ENCODE data around the gene ZDHHC9.

The ZDHHC9 gene

DNA sequence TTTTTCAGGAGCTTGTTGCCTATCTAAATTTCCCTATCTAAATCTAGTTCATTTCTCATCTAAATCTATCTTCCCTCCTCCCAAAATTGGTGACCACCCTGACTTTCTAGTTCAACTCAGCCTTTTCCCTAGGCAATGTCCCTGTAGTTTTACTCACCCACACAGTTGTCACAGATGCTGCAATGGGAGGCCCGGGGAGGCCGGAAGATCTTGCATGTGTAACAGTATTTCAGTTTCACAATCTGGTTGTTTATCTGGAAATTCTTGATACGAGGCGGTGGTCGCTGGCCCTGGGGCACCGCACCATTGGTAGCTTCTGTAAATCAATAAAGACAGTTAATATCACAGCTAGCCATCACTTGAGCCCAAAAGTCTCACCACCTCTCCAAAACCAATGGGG is 20.2 kb downstream of the ZDHHC9 start:
- Histone ChIP-seq H3K27ac (ENCODE audit: poor library complexity, severe bottlenecking) (no peak overlapping the region), H3K9me3 (ENCODE audit: severe bottlenecking) (no peaks in the 10 kb centered on the region), H3K4me3 (ENCODE audit: severe bottlenecking) (no peak overlapping the region), H3K4me1 (ENCODE audit: insufficient read depth, poor library complexity, severe bottlenecking) (no peaks in the 10 kb centered on the region), H3K27me3 (ENCODE audit: insufficient read depth, poor library complexity, severe bottlenecking) (no peaks in the 10 kb centered on the region), H3K36me3 (ENCODE audit: low read depth) (peaks cover 19% of the 10 kb centered on the region)
- ATAC-seq (ENCODE audit: low read depth) (no peak), DNase-seq (ENCODE audit: low spot score) (no peak)
- TF ChIP-seq CTCF (IDR thresholded peaks at IDR 0.05; ENCODE audit: poor library complexity, severe bottlenecking) = peak; percentile 23

- Histone ChIP-seq H3K4me1 (ENCODE audit: insufficient read depth, poor library complexity, severe bottlenecking) (no peaks in the 10 kb centered on the region), H3K27me3 (ENCODE audit: insufficient read depth, poor library complexity, severe bottlenecking) (no peaks in the 10 kb centered on the region), H3K27ac (ENCODE audit: poor library complexity, severe bottlenecking) (no peak overlapping the region), H3K36me3 (ENCODE audit: low read depth) (peaks cover 19% of the 10 kb centered on the region), H3K9me3 (ENCODE audit: severe bottlenecking) (no peaks in the 10 kb centered on the region), H3K4me3 (ENCODE audit: severe bottlenecking) (no peak overlapping the region)
- DNase-seq (ENCODE audit: low spot score) (no peak), ATAC-seq (ENCODE audit: low read depth) (no peak; the same call in 2 of the 3 replicates)
- TF ChIP-seq CTCF (IDR thresholded peaks at IDR 0.05; ENCODE audit: poor library complexity, severe bottlenecking) = peak; percentile 34
Measured at GRCh38 chrX:129823115-129823514, 20.6 kb downstream of the ZDHHC9 start.

DNA sequence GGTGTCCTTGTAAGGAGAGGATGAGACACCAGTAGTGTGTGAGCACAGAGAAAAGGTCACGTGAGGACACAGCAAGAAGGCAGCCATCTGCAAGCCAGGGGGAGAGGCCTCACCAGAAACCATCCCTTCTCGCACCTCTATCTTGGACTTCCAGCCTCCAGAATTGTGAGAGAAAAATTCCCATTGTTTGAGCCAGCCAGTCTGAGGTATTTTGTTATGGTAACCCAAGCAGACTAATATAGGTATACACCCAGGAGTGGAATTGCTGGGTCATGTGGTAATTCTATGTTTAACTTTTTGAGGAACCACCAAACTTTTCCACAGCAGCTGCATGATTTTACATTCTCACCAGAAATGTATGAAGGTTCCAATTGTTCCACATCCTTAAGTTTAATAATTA is 25.6 kb downstream of the ZDHHC9 start:
- no peak for DNase-seq (ENCODE audit: low spot score)
- Histone ChIP-seq H3K27me3 (ENCODE audit: insufficient read depth, poor library complexity, severe bottlenecking) (no peaks in the 10 kb centered on the region), H3K4me1 (ENCODE audit: insufficient read depth, poor library complexity, severe bottlenecking) (no peaks in the 10 kb centered on the region), H3K4me3 (ENCODE audit: severe bottlenecking) (no peak overlapping the region), H3K9me3 (ENCODE audit: severe bottlenecking) (no peaks in the 10 kb centered on the region), H3K36me3 (ENCODE audit: low read depth) (peaks cover 8% of the 10 kb centered on the region), H3K27ac (ENCODE audit: poor library complexity, severe bottlenecking) (no peak overlapping the region)
- TF ChIP-seq CTCF (IDR thresholded peaks at IDR 0.05; ENCODE audit: poor library complexity, severe bottlenecking) = no peak
- ATAC-seq (ENCODE audit: low read depth) = no peak

DNA sequence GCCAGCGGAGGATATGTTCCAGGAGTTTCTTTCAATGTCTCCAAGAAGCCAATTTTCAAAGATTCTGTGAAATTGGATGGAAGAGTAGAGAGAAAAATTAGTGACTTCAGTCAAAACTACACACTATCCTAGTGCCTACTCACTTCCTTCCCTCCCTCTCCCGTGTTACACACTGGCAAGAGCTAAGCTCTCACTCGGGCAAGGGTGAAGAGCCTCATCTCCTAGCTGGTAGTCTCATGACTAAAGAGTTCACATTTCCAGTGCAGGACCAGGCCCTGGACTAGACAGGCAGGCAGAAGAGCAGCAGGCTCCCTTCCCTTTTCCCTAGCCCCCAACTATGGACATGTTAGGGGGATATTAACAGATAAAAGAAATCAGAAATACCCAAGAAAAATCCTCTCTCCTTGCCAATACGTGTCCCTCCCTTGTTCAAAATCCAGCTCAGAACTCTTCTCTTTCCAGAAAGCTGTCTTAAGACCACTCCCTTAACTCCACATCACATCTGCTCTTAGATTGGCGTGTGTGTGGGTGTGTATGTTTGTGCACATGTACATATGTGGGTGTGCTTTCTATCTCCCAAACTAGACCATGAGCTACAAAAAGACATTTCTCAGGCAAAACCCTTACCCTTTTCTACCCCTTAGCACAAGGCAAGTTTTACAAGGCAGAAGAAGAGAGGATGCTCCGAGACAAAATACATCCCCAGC is 29.9 kb downstream of the ZDHHC9 start:
- DNase-seq (ENCODE audit: low spot score) (no peak), ATAC-seq (ENCODE audit: low read depth) (no peak)
- no peak overlapping the region for H3K27ac ChIP-seq (ENCODE audit: poor library complexity, severe bottlenecking)
- no peak for TF ChIP-seq CTCF (IDR thresholded peaks at IDR 0.05; ENCODE audit: poor library complexity, severe bottlenecking)
- H3K36me3 ChIP-seq (ENCODE audit: low read depth) = peaks cover 8% of the 10 kb centered on the region; the same call in 1 of the 2 replicates
- H3K9me3 ChIP-seq (ENCODE audit: severe bottlenecking) = no peaks in the 10 kb centered on the region
- H3K4me1 ChIP-seq (ENCODE audit: insufficient read depth, poor library complexity, severe bottlenecking) = no peaks in the 10 kb centered on the region
- no peak overlapping the region for H3K4me3 ChIP-seq (ENCODE audit: severe bottlenecking)
- H3K27me3 ChIP-seq (ENCODE audit: insufficient read depth, poor library complexity, severe bottlenecking) = no peaks in the 10 kb centered on the region
